Nephron progenitor cell (in vitro differentiated cells): ENCODE results near the gene HECA.
"Not testable (repeated sequence)": the region's sequence is repeated elsewhere in the genome, so short reads cannot be mapped to it uniquely, and the experiment has no call there.

Experiments used
- DNase-seq: peaks from one replicate; pipeline ENCODE4 v3.0.0; 2021
- H3K27ac Mint-ChIP-seq: 2 replicates; pipeline ENCODE4 v1.8.0; 2021; ENCODE audit warnings: mild to moderate bottlenecking, moderate library complexity, mixed read lengths
- H3K27me3 Mint-ChIP-seq: 2 replicates; pipeline ENCODE4 v1.8.0; 2021; ENCODE audit warnings: mild to moderate bottlenecking, low read depth, mixed read lengths; ENCODE audit not compliant: poor library complexity
- H3K36me3 Mint-ChIP-seq: 2 replicates; pipeline ENCODE4 v1.8.0; 2021; ENCODE audit warnings: low read depth, mixed read lengths
- H3K4me1 Mint-ChIP-seq: 2 replicates; pipeline ENCODE4 v1.8.0; 2021; ENCODE audit warnings: mixed read lengths
- H3K4me3 Mint-ChIP-seq: 2 replicates; pipeline ENCODE4 v1.8.0; 2021; ENCODE audit warnings: mild to moderate bottlenecking, moderate library complexity, mixed read lengths
- H3K9me3 Mint-ChIP-seq: 2 replicates; pipeline ENCODE4 v1.8.0; 2021; ENCODE audit warnings: mild to moderate bottlenecking, moderate library complexity, mixed read lengths
- TF ChIP-seq, protein P1 (sequence below): fragments of 200-600 bp; sonication (generic); IDR thresholded peaks from 2 replicates; pipeline ENCODE4 v1.5.0; 2021; ENCODE audit warnings: antibody characterized with exemption

HECA gene

DNA sequence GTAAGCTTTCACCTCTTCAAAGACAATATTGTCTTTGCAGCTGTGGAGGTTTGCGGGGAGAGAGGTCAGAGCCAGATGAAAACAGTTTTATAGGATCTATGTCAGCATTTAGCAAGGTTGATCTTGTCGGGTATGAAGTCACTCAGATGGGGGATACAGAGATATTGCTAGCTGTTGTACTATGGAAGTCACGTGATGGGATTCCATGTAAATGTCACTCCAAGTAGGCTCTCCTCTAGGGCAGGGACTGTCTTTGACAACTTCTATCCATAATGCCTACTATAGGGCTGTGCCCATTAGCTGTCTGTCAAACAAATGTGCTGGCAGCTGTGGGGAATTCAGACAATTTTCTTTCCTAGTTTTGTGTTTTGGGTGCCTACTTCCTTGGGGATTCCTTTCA lies 54.8 kb downstream of the HECA start:
- TF ChIP-seq, protein P1, sequence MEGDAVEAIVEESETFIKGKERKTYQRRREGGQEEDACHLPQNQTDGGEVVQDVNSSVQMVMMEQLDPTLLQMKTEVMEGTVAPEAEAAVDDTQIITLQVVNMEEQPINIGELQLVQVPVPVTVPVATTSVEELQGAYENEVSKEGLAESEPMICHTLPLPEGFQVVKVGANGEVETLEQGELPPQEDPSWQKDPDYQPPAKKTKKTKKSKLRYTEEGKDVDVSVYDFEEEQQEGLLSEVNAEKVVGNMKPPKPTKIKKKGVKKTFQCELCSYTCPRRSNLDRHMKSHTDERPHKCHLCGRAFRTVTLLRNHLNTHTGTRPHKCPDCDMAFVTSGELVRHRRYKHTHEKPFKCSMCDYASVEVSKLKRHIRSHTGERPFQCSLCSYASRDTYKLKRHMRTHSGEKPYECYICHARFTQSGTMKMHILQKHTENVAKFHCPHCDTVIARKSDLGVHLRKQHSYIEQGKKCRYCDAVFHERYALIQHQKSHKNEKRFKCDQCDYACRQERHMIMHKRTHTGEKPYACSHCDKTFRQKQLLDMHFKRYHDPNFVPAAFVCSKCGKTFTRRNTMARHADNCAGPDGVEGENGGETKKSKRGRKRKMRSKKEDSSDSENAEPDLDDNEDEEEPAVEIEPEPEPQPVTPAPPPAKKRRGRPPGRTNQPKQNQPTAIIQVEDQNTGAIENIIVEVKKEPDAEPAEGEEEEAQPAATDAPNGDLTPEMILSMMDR, result no peak
- Mint-ChIP-seq H3K4me3 (no peak overlapping the region), H3K27ac (no peak overlapping the region), H3K9me3 (no peaks in the 10 kb centered on the region), H3K4me1 (peaks cover 10% of the 10 kb centered on the region), H3K36me3 (no peaks in the 10 kb centered on the region), H3K27me3 (peaks cover 8% of the 10 kb centered on the region)
- no peak for DNase-seq

DNA sequence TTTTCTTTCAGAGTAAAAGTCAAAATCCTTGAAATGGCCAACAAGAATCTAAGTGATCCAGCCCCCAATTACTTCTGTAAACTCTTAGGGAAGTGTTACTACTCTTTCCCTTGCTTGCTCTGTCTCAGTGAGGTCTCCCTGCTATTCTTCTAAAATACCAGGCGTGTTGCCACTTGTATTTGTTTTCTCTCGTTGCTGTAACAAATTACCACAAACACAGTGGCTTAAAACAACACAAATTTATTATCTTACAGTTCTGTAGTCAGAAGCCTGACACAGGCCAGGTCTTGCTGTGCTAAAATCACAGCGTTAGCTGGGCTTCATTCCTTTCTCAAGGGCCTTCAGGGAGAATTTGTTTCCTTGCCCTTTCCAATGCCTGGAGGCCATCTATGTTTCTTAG lies 59.9 kb downstream of the HECA start:
- Mint-ChIP-seq H3K27ac (no peak overlapping the region), H3K9me3 (no peaks in the 10 kb centered on the region), H3K4me3 (no peak overlapping the region), H3K4me1 (peaks cover 5% of the 10 kb centered on the region), H3K36me3 (no peaks in the 10 kb centered on the region), H3K27me3 (peaks cover 4% of the 10 kb centered on the region)
- TF ChIP-seq, protein P1, result no peak
- DNase-seq, result no peak

DNA sequence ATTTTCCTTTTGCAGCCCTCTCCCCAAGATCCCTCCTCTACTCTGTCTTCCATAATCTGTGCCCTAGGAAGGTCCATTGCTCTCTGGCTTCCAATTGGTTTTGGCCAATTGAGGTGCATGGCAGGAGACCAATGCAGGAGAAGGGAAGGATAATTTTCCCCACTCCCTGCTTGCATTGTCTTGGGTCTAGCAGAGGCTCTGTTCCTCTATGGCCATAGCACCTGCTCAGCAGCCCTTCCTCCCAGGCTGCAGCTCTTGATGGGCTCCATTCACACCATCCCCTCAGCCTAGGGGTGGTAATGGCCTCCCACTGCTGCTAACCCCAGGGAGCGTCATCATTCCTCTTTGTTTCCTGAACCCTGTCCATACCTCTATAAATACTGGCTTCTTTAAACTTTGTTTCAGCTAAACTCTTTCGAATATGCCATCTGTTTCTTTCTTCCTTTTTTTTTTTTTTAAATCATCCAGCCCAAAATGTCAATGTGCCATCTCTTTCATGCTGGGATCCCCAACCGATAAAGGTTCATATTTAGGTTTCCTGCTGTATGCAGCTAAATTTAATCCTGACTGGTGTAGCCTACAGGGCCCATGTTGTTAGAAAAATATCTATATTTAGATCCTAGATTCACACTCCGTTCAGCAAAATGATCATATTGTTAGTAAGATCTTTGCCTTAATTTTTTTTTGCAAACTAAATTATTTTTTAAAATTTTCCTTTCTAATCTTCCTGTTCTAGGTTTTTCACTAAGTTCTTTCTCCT lies 63.8 kb downstream of the HECA start:
- Mint-ChIP-seq H3K4me3 (no peak overlapping the region), H3K4me1 (peaks cover 5% of the 10 kb centered on the region), H3K36me3 (no peaks in the 10 kb centered on the region), H3K27ac (no peak overlapping the region), H3K27me3 (peaks cover 3% of the 10 kb centered on the region), H3K9me3 (no peaks in the 10 kb centered on the region)
- DNase-seq, result no peak
- TF ChIP-seq, protein P1, result no peak

DNA sequence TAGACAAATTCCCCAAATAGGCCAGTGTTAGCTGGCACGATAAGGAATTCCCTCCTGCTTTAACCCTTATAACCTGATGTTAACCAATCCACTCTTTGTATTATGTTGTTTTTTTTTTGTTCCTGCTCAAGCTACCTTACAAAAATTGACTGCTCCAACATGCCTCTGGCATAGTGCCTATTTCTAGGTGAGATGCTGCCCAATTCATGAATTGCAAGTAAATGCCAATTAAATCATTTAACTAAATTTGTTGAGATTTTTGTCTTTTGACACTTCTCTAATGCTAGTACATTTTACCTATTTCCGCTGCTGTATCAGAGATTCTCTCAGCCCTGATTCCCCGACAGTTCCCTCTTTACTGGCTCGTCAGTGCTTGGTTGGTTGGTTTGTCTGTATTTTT lies 66.5 kb downstream of the HECA start:
- peaks cover 12% of the 10 kb centered on the region for H3K9me3 Mint-ChIP-seq
- TF ChIP-seq, protein P1, result no peak
- no peak overlapping the region for H3K27ac Mint-ChIP-seq
- DNase-seq, result no peak
- no peaks in the 10 kb centered on the region for H3K4me1 Mint-ChIP-seq
- peaks cover 3% of the 10 kb centered on the region for H3K27me3 Mint-ChIP-seq
- H3K4me3 Mint-ChIP-seq, result no peak overlapping the region
- peaks cover 6% of the 10 kb centered on the region for H3K36me3 Mint-ChIP-seq

DNA sequence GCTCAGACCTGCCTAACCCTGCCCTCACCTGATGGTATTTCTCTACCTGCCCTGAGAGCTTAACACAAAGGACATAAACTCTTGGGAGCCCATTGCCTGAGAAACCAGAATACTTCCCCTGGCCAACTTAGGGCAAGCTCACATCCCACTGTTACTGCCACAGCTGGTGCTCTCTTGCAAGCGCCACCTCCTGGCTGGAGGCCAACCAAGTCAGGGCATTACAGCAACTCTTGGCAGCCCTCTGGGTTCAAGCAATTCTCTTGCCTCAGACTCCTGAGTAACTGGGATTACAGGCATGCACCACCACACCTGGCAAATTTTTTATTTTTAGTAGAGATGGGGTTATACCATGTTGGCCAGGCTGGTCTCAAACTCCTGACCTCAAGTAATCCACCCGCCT lies 70.1 kb downstream of the HECA start:
- TF ChIP-seq, protein P1, result no peak
- Mint-ChIP-seq H3K4me3 (no peak overlapping the region), H3K36me3 (peaks cover 14% of the 10 kb centered on the region), H3K9me3 (peaks cover 46% of the 10 kb centered on the region), H3K27me3 (peaks cover 3% of the 10 kb centered on the region), H3K4me1 (no peaks in the 10 kb centered on the region), H3K27ac (no peak overlapping the region)
- no peak for DNase-seq

DNA sequence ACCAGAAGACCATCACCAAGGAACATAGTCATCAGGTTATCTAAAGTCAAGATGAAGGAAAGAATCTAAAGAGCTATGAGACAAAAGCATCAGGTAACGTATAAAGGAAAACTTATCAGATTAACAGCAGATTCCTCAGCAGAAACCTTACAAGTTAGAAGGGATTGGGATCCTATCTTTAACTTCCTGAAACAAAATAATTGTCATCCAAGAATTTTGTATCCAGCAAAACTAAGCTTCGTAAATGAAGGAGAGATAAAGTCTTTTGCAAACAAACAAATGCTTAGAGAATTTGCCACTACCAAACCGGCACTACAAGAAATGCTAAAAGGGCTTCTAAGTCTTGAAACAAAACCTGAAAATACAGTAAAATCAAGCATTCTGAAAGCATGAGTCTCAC lies 71.0 kb downstream of the HECA start:
- Mint-ChIP-seq H3K27me3 (peaks cover 3% of the 10 kb centered on the region), H3K4me1 (no peaks in the 10 kb centered on the region), H3K4me3 (no peak overlapping the region), H3K36me3 (peaks cover 18% of the 10 kb centered on the region), H3K27ac (no peak overlapping the region), H3K9me3 (peaks cover 55% of the 10 kb centered on the region)
- no peak for DNase-seq
- TF ChIP-seq, protein P1, result no peak

DNA sequence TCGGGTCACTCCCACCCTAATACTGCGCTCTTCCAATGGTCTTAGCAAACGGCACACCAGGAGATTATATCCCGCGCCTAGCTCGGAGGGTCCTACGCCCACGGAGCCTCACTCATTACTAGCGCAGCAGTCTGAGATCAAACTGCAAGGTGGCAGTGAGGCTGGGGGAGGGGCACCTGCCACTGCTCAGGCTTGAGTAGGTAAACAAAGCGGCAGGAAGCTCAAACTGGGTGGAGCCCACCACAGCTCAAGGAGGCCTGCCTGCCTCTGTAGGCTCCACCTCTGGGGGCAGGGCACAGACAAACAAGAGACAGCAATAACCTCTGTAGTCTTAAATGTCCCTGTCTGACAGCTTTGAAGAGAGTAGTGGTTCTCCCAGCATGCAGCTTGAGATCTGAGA lies 75.9 kb downstream of the HECA start:
- peaks cover 13% of the 10 kb centered on the region for H3K36me3 Mint-ChIP-seq
- H3K27ac Mint-ChIP-seq, DNase-seq, H3K4me3 Mint-ChIP-seq, H3K4me1 Mint-ChIP-seq, H3K27me3 Mint-ChIP-seq: not testable (repeated sequence)
- peaks cover 63% of the 10 kb centered on the region for H3K9me3 Mint-ChIP-seq

DNA sequence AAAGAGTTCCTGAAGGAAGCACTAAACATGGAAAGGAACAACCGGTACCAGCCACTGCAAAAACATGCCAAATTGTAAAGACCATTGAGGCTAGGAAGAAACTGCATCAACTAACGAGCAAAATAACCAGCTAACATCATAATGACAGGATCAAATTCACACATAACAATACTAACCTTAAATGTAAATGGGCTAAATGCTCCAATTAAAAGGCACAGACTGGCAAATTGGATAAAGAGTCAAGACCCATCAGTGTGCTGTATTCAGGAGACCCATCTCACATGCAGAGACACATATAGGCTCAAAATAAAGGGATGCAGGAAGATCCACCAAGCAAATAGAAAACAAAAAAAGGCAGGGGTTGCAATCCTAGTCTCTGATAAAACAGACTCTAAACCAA lies 77.6 kb downstream of the HECA start:
- H3K9me3 Mint-ChIP-seq, result peaks cover 48% of the 10 kb centered on the region
- H3K4me1 Mint-ChIP-seq, H3K27ac Mint-ChIP-seq, H3K4me3 Mint-ChIP-seq, DNase-seq, H3K27me3 Mint-ChIP-seq: not testable (repeated sequence)
- peaks cover 12% of the 10 kb centered on the region for H3K36me3 Mint-ChIP-seq
